GM12878 (cell line): ENCODE data around the gene UPP2. TPM values are rescaled to one million over a fixed set of nuclear protein-coding genes. Genes with fewer than 3 reads are reported as not detected.

ENCODE experiments used
- ATAC-seq: fragments of 200-7000 bp; cut with Tn5 transposase; 3 replicates; pipeline ENCODE4 v1.9.1; 2020; ENCODE audit warnings: mild to moderate bottlenecking, moderate library complexity
- BruUV-seq: library from RNA; stranded (reverse); fragments of 400-500 nt; replicated peaks from 2 replicates; lab custom pipeline; 2021; lab: Mats Ljungman, UMichigan
- CTCF ChIA-PET: fragments of 300-600 bp; sonication (Branson Sonifier 250); formaldehyde crosslinking; extraction: SDS; loops from one replicate; lab custom pipeline; 2021; ENCODE audit warnings: inconsistent platforms; lab: Yijun Ruan, JAX
- POLR2A ChIA-PET: fragments of 350-600 bp; formaldehyde crosslinking; extraction: SDS; loops from one replicate; lab custom pipeline; 2021; ENCODE audit warnings: inconsistent platforms; lab: Charles Lee
- RAD21 ChIA-PET: fragments of 300-600 bp; sonication (Branson Sonifier 250); formaldehyde crosslinking; loops from one replicate; lab custom pipeline; 2023; ENCODE audit warnings: antibody characterized with exemption; ENCODE audit not compliant: unreplicated experiment; lab: Charles Lee
- SMC1A ChIA-PET: fragments of 300-600 bp; sonication (Branson Sonifier 250); formaldehyde crosslinking; loops from one replicate; lab custom pipeline; 2023; ENCODE audit not compliant: unreplicated experiment, uncharacterized antibody; lab: Charles Lee
- DNase-seq: peaks from one replicate; pipeline ENCODE4 v3.0.0-alpha.2; 2011; ENCODE audit warnings: low read depth, low spot score
- FAIRE-seq: peaks from 3 replicates; lab custom pipeline; 2011; peaks lifted over from hg19 to GRCh38; lab: Jason Lieb, UNC
- H2AFZ ChIP-seq: 2 replicates; pipeline ENCODE4 v1.6.0; 2011; ENCODE audit warnings: low read depth, low read length, control low read depth; ENCODE audit not compliant: control insufficient read depth
- H3K27ac ChIP-seq: 2 replicates; pipeline ENCODE4 v1.5.1; 2011; ENCODE audit warnings: control low read depth; ENCODE audit not compliant: control insufficient read depth, insufficient read depth
- H3K27me3 ChIP-seq, 2 experiments: replicated peaks in 1 of 2; 2 replicates each; pipeline versions ENCODE4 v1.6.0 to v1.6.1; 2011; ENCODE audit warnings: low read length in 1 of 2; ENCODE audit not compliant: control insufficient read depth in 2 of 2, insufficient read depth in 2 of 2
- H3K36me3 ChIP-seq, 2 experiments: 2 replicates each; pipeline ENCODE4 v1.5.1; 2011; ENCODE audit warnings: low read length in 1 of 2; ENCODE audit not compliant: control insufficient read depth in 2 of 2, insufficient read depth in 2 of 2
- H3K4me1 ChIP-seq: 2 replicates; pipeline ENCODE4 v1.6.1; 2011; ENCODE audit warnings: mild to moderate bottlenecking, low read length, moderate library complexity, mixed read lengths; ENCODE audit not compliant: control insufficient read depth, insufficient read depth
- H3K4me2 ChIP-seq: 2 replicates; pipeline ENCODE4 v1.6.0; 2011; ENCODE audit warnings: control low read depth; ENCODE audit not compliant: control insufficient read depth, insufficient read depth
- H3K4me3 ChIP-seq: fragments of 200-600 bp; sonication (generic); 2 replicates; pipeline ENCODE4 v1.5.1; 2016
- H3K79me2 ChIP-seq: 2 replicates; pipeline ENCODE4 v1.6.0; 2011; ENCODE audit warnings: low read length; ENCODE audit not compliant: control insufficient read depth, insufficient read depth
- H3K9ac ChIP-seq: 2 replicates; pipeline ENCODE4 v1.8.0; 2011; ENCODE audit warnings: low read length, control low read depth, mixed read lengths; ENCODE audit not compliant: control insufficient read depth, insufficient read depth
- H3K9me3 ChIP-seq: replicated peaks from 3 replicates; pipeline ENCODE4 v1.5.1; 2011; ENCODE audit warnings: mild to moderate bottlenecking, low read length; ENCODE audit not compliant: control insufficient read depth, insufficient read depth
- H4K20me1 ChIP-seq: 2 replicates; pipeline ENCODE4 v1.6.0; 2011; ENCODE audit not compliant: control insufficient read depth, insufficient read depth
- MYC ChIP-seq: IDR thresholded peaks from 2 replicates; pipeline ENCODE4 v1.6.1; 2011; ENCODE audit warnings: mild to moderate bottlenecking, low read length, moderate library complexity, inconsistent platforms; ENCODE audit not compliant: insufficient read depth, insufficient replicate concordance, insufficient read length, severe bottlenecking
- STAT3 ChIP-seq: IDR thresholded peaks from 2 replicates; pipeline ENCODE4 v1.6.1; 2011; ENCODE audit warnings: low read depth, low read length, improper control_type of control experiment
- SUPT20H ChIP-seq: IDR thresholded peaks from 2 replicates; pipeline ENCODE4 v1.6.1; 2011; ENCODE audit warnings: low read depth, mild to moderate bottlenecking, low read length, moderate library complexity, borderline replicate concordance; ENCODE audit not compliant: control insufficient read depth
- WGBS: methylation state at CpG from one replicate; pipeline ENCODE4 v1.1.6; 2016; ENCODE audit warnings: low lambda C conversion rate; ENCODE audit not compliant: insufficient replicate concordance, insufficient coverage; ENCODE audit errors: missing lambda C conversion rate; 5-methylcytosine and 5-hydroxymethylcytosine counted together
- in situ Hi-C: fragments of 300-500 bp; cut with MboI; formaldehyde crosslinking; loops from 9 replicates; pipeline ENCODE4 v1.14.3; 2018; ENCODE audit warnings: mixed read lengths
- intact Hi-C: fragments of 100-400 bp; cut with micrococcal nuclease; formaldehyde crosslinking; loops from one replicate; pipeline ENCODE4 v1.14.2; 2022; ENCODE audit not compliant: unreplicated experiment
- polyA plus RNA-seq, 11 experiments: library from polyadenylated mRNA; depleted of rRNA in 4 of 11; unstranded in 6 of 11; stranded (reverse) in 5 of 11; fragments of >200 nt; fragmentation: Nextera tagmentation in 4 of 11; fragmentation: Illumina TruSeq in 1 of 11; extraction: Ambion mirVana in 4 of 11; extraction: Trizol in 1 of 11; gene quantifications; 1 replicate in 1 of 11; 2 replicates in 10 of 11; pipeline versions ENCODE4 v1.2.1 to v1.2.3, GENCODE V29; 2011 to 2016; ENCODE audit warnings: inconsistent platforms in 2 of 11, missing spikeins in 2 of 11, low read depth in 1 of 11
- total RNA-seq, 4 experiments: library from RNA; depleted of rRNA in 3 of 4; stranded (reverse); fragments of >200 nt in 3 of 4; fragmentation: Illumina TruSeq in 1 of 4; extraction: Trizol in 1 of 4; gene quantifications; 2 replicates each; pipeline versions ENCODE4 v1.2.1 to v1.2.3, GENCODE V29; 2013 to 2021
- TF ChIP-seq, protein P1 (sequence below): fragments of 450-650 bp; IDR thresholded peaks from 2 replicates; pipeline ENCODE4 v1.6.1; 2017; ENCODE audit warnings: mild to moderate bottlenecking, low read depth, inconsistent platforms; ENCODE audit not compliant: poor library complexity, severe bottlenecking
- TF ChIP-seq, protein P2 (sequence below): fragments of 450-650 bp; IDR thresholded peaks from 2 replicates; pipeline ENCODE4 v1.6.1; 2017; ENCODE audit warnings: borderline replicate concordance

The UPP2 gene
- total and polyA plus RNA-seq, 10 of the 15 experiments (the other 5 are each of a cell fraction or from before 2014, with no cell fraction given), result not detected

DNA sequence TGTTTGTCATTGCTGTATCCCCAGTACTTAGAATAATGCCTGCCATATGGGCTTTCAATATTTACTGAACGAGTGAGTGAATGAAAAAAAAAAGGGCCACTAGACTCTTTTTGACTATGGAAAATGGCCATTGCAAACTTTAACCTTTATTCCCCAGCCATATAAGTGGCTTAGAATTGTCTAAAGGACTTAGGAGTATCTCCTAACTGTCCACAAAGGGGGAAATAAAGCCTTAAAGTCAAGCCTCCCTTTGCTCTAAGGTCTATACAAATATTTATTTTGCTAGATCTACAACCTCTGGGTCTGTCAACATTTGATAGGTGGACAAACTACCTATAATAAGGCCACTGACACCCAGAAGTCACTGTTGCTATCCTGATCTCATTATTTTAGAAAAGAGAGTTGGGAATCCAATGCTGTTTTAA, 25.7 kb downstream of the UPP2 start:
- POLR2A ChIA-PET, result no interaction called here
- intact Hi-C loops, result no loop called here
- CTCF ChIA-PET, result no interaction called here
- TF ChIP-seq, protein P1, sequence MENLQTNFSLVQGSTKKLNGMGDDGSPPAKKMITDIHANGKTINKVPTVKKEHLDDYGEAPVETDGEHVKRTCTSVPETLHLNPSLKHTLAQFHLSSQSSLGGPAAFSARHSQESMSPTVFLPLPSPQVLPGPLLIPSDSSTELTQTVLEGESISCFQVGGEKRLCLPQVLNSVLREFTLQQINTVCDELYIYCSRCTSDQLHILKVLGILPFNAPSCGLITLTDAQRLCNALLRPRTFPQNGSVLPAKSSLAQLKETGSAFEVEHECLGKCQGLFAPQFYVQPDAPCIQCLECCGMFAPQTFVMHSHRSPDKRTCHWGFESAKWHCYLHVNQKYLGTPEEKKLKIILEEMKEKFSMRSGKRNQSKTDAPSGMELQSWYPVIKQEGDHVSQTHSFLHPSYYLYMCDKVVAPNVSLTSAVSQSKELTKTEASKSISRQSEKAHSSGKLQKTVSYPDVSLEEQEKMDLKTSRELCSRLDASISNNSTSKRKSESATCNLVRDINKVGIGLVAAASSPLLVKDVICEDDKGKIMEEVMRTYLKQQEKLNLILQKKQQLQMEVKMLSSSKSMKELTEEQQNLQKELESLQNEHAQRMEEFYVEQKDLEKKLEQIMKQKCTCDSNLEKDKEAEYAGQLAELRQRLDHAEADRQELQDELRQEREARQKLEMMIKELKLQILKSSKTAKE, result no peak
- TF ChIP-seq STAT3, result no peak
- no peak for TF ChIP-seq SUPT20H
- no peak for TF ChIP-seq MYC
- TF ChIP-seq, protein P2, sequence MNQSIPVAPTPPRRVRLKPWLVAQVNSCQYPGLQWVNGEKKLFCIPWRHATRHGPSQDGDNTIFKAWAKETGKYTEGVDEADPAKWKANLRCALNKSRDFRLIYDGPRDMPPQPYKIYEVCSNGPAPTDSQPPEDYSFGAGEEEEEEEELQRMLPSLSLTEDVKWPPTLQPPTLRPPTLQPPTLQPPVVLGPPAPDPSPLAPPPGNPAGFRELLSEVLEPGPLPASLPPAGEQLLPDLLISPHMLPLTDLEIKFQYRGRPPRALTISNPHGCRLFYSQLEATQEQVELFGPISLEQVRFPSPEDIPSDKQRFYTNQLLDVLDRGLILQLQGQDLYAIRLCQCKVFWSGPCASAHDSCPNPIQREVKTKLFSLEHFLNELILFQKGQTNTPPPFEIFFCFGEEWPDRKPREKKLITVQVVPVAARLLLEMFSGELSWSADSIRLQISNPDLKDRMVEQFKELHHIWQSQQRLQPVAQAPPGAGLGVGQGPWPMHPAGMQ, result no peak
- TF ChIP-seq, all 136 proteins: peak for 0
- ChIA-PET RAD21 (no interaction called here), SMC1A (no interaction called here)
- ATAC-seq, result no peak
- no peak for FAIRE-seq
- DNase-seq, result no peak
- 0% methylated on average over 1 of the region's 1 CpG for WGBS
- Histone ChIP-seq H3K4me1 (no peaks in the 10 kb centered on the region), H3K27me3 (no peaks in the 10 kb centered on the region), H3K4me3 (no peak overlapping the region), H3K4me2 (no peak overlapping the region), H3K27ac (no peak overlapping the region), H3K9me3 (no peaks in the 10 kb centered on the region), H4K20me1 (no peaks in the 10 kb centered on the region), H3K36me3 (no peaks in the 10 kb centered on the region), H2AFZ (no peak overlapping the region), H3K9ac (no peak overlapping the region), H3K79me2 (no peaks in the 10 kb centered on the region)
- in situ Hi-C loops, result no loop called here
- no TSS peak for BruUV-seq
